Transverse colon (tissue), 4 donors: ENCODE results near the gene NOTCH2.

Experiments used
- CTCF ChIP-seq, 5 experiments: fragments of 200-600 bp in 3 of 5; fragments of 450-650 bp in 2 of 5; sonication (generic) in 3 of 5; IDR thresholded peaks; 1 replicate in 2 of 5; 2 replicates in 3 of 5; pipeline ENCODE4 v1.5.1; 2016 to 2017; ENCODE audit warnings: antibody characterized with exemption in 5 of 5, inconsistent platforms in 3 of 5, mild to moderate bottlenecking in 2 of 5, moderate library complexity in 1 of 5
- EP300 ChIP-seq: sonication (generic); formaldehyde crosslinking; IDR thresholded peaks from one replicate; pipeline ENCODE4 v1.6.1; 2017; ENCODE audit warnings: antibody characterized with exemption, low read depth
- POLR2AphosphoS5 ChIP-seq, 3 donors: sonication (generic); formaldehyde crosslinking; IDR thresholded peaks; one replicate each; pipeline ENCODE4 v1.6.1; 2016; ENCODE audit warnings: antibody characterized with exemption in 3 of 3

- TF ChIP-seq CTCF (IDR thresholded peaks at IDR 0.05) (no peak), POLR2AphosphoS5 (IDR thresholded peaks at IDR 0.05) (no peak), EP300 (no peak)
These were observed 181.0 kb downstream of the NOTCH2 start for GRCh38 chr1:119888476-119888875.
